ENCODE measurements around the gene MIS12.

DNA sequence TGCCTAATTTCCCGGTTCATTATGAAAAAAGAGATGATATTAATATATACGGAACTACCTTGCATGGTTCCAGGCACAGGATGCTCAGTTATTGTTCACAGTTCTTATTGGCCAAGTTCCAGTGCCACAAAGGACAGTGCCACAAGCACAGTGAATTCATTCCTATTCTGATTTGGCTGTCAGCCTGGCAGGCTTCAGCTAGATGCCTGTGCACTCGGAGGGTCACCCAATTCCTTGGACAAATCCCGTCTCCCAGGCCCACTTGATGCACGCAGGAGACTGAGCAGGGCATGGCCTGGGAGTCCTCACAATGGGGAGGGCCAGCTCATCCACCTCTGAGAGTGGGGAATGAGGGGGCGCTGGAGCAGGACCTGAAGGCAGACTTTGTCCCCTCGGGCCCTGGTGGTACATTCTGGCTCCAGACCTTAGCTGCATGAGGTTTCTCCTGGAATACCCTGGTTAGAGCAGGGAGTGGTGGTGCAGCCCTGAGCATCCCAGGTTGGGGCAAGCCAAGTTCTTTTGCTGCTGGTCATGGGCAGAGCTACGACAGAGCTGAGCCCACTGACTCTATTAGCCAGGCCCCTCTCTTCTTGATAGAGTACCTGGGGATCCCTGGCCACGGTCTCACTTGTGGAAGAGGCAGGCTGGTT lies 41.4 kb downstream of the MIS12 start:
- TF ChIP-seq, protein P1, sequence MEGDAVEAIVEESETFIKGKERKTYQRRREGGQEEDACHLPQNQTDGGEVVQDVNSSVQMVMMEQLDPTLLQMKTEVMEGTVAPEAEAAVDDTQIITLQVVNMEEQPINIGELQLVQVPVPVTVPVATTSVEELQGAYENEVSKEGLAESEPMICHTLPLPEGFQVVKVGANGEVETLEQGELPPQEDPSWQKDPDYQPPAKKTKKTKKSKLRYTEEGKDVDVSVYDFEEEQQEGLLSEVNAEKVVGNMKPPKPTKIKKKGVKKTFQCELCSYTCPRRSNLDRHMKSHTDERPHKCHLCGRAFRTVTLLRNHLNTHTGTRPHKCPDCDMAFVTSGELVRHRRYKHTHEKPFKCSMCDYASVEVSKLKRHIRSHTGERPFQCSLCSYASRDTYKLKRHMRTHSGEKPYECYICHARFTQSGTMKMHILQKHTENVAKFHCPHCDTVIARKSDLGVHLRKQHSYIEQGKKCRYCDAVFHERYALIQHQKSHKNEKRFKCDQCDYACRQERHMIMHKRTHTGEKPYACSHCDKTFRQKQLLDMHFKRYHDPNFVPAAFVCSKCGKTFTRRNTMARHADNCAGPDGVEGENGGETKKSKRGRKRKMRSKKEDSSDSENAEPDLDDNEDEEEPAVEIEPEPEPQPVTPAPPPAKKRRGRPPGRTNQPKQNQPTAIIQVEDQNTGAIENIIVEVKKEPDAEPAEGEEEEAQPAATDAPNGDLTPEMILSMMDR (IDR thresholded peaks at IDR 0.05; ENCODE audit: insufficient read depth, low read length, poor library complexity, severe bottlenecking): no peak
- TF ChIP-seq EZH2phosphoT487 (conservative IDR thresholded peaks at IDR 0.05; ENCODE audit: low read length): no peak

Measured in SU-DHL-6 (cell line).